ENCODE results near the gene SRCAP.

The SRCAP gene

DNA sequence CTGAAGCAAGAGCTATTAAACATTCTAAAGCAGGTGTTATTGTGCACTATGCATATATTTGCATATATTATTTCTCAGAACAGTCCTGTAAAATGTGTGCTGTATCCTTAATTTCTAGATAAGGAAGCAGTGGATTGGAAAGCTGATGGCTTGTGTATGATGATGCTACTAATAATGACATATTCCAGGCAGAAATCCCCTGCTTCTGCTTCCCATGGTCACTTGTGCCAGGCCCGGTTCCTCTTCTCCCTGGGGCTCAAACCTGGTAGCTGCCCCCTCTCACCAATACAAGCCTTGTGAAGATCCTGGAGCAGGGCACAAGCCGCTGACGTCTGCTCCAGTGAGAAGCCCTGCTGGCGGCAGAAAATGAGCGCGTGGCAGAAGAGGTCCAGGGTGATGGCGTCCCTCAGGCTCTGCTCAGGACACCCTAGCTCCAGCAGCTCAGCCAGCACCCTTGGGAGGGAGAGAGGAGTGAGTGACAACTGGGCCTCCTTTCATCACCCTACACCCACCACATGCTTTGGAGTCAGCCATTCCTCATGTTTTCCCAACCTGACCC lies 61.1 kb downstream of the SRCAP start:
- no peak for DNase-seq

- no peak for DNase-seq
Observed at GRCh38 chr16:30760577-30761426, 61.8 kb downstream of the SRCAP start.

DNA sequence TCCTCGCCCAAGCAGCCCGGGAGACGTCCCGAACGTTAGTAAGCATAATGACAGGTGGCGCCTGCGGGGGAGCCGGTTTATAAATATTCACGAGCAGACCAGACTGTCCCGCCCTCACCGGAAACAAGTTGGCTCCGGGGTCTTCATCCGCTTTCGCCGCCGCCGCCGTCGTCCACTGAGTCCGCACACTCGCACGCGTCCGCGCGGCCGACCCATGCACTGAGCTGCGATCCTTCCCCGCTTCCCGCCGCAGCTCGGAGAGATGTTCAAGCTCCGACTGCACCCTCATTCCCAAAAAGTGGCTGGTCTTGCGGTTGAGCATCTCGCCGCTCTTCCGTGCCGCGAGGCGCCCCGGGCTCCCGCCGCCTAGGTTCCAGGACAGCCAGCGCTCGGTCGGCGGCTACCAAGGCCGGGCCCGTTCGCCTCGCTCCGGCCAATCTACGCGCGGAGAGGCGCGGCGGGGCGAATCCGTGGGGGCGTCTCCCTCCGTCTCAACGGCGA lies 62.5 kb downstream of the SRCAP start:
- peak; percentile 52 for DNase-seq

GRCh38 chr16:30761928-30762902 lies 63.2 kb downstream of the SRCAP start, which contains the start of the genes CFAP119 and RNF40:
Gene CFAP119 (minus strand): TSS chr16:30762062. CDS start chr16:30761748, 314 bp downstream.
Gene RNF40 (plus strand): TSS chr16:30762322. CDS start chr16:30762546, 224 bp downstream.
- DNase-seq: peak; percentile 99

- no peak for DNase-seq
Observed at GRCh38 chr16:30762991-30763725, 64.2 kb downstream of the SRCAP start.

DNA sequence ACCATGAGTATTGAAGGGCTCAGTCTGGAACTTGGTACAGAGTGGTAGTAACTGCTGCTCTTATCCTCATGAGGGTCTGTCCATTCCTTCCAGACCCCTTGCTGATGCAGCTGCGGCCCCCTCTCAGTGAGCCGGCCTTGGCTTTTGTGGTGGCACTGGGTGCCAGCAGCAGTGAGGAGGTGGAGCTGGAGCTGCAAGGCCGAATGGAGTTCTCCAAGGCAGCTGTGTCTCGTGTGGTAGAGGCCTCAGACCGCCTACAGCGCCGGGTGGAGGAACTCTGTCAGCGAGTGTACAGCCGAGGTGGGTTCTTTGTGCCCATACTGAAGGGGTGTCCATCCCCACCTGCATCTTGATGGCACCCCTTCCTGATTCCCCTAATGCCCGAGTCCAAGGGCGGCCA lies 65.1 kb downstream of the SRCAP start:
- no peak for DNase-seq

DNA sequence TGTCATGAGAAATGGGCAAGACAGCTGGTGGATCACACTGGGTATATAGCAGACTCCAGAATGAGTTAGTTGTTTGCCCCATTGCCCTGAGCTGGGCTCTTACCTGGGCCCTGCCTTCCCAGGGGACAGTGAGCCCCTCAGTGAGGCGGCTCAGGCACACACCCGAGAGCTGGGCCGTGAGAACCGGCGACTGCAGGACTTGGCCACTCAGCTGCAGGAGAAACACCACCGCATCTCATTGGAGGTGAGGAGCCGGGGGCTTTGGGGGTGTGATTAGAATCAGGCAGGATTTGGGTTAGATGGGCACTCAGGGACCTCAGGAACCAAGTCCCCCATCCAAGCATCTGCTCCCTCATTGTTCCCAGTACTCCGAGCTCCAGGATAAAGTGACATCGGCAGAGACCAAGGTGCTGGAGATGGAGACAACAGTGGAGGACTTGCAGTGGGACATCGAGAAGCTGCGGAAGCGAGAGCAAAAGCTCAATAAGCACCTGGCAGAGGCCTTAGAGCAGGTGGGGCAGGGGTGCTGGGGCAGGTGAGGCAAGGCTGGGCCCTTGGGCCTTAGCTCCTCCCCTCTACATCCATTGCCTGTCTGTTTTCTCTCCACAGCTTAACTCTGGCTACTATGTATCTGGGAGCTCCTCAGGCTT lies 66.0 kb downstream of the SRCAP start:
- no peak for DNase-seq

DNA sequence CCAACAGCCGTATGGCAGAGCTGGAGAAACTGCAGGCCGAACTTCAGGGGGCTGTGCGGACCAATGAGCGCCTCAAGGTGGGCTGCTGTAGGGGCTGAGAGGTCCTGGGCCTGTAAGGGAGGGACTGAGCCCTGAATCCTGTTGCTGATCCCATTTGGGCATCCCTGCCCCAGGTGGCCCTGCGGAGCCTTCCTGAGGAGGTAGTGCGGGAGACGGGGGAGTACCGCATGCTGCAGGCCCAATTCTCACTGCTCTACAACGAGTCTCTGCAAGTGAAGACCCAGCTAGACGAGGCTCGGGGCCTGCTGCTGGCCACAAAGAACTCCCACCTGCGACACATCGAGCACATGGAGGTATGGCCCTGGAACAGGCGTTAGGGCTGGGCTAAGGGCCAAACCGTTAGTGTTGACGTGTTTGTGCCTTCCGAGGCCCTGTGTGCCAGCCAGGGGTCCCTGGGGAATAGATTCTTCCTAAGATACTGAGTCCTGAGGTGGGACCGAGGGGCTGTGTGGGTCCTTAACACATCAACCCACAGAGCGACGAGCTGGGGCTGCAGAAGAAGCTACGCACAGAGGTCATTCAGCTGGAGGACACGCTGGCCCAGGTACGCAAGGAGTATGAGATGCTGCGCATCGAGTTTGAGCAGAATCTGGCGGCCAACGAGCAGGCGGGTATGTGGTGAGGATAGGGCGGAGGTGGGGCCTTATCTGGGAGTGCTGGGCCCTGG lies 67.4 kb downstream of the SRCAP start:
- no peak for DNase-seq

GRCh38 chr16:30766933-30767284 lies 67.9 kb downstream of the SRCAP start:
- DNase-seq: no peak

DNA sequence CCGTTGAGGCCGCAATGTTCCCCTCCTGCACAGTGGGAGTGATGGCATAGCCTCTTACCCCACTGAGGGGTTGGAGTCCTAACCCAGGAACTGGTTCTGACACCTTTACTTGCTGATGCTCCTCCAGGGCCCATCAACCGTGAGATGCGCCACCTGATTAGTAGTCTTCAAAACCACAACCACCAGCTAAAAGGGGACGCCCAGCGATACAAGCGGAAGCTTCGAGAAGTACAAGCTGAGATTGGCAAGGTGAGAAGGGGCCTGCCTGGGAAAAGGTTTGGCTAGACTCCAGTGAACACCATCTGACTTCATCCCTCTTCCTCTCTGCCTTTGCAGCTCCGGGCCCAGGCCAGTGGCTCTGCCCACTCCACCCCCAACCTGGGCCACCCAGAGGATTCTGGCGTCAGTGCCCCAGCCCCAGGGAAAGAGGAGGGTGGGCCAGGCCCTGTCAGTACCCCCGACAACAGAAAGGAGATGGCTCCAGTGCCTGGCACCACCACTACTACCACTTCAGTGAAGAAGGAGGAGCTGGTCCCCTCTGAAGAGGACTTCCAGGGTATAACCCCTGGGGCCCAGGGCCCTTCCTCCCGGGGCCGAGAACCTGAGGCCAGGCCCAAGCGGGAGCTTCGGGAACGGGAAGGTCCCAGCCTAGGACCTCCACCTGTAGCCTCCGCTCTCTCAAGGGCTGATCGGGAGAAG lies 68.9 kb downstream of the SRCAP start:
- DNase-seq: no peak

DNA sequence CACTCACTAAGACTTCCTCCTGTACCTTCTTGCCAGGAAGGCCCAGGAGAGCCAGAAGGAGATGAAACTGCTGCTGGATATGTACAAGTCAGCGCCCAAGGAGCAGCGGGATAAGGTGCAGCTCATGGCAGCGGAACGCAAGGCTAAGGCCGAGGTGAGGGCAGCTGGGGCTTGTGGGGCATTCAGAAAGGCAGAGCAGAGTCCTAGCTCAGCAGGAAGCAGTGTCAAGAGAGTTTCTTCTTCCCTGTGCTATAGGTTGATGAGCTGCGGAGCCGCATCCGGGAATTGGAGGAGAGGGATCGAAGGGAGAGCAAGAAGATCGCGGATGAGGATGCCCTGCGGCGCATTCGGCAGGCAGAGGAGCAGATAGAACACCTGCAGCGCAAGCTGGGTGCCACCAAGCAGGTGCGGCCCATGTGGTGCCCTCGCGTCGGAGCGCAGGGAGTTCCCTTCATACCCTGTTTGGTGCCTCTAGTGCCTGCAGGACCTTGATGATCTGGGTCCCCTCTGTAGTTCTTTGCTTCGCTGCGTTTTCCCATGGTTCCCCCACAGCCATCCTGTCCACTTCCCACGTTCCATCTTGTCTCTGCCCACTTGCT lies 69.7 kb downstream of the SRCAP start:
- no peak for DNase-seq

- no peak for DNase-seq
Observed at GRCh38 chr16:30769379-30770089, 70.6 kb downstream of the SRCAP start.

- DNase-seq: no peak
Observed at GRCh38 chr16:30771726-30772125, 72.8 kb downstream of the SRCAP start.

GRCh38 chr16:30773826-30774225 lies 74.9 kb downstream of the SRCAP start:
- no peak for DNase-seq

- no peak for DNase-seq
Observed at GRCh38 chr16:30774367-30775130, 75.6 kb downstream of the SRCAP start.

DNA sequence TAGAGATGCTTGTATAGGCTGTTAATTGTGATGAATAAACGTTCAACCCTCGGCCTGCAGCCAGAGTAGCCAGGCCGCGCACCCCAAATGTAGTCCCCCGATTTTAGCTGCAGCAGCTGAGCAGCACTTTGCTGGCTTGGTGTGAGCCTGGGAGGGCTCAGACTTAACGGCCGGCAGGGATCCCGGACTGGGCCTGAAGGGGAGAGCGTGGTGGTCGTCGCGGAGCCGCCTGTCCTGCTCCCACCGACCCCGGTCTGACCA lies 76.1 kb downstream of the SRCAP start:
- DNase-seq: no peak

GRCh38 chr16:30775392-30776188 lies 76.6 kb downstream of the SRCAP start:
- peak; percentile 95 for DNase-seq
